C4-2B (cell line): ENCODE data around the gene PLXNA1.

ENCODE experiments used
- H3K27ac ChIP-seq: fragments of 450-650 bp; 2 replicates; pipeline ENCODE4 v1.5.1; 2017
- ZFX ChIP-seq: fragments of 450-650 bp; IDR thresholded peaks from 2 replicates; pipeline ENCODE4 v1.6.1; 2017
- TF ChIP-seq, protein P1 (sequence below): fragments of 450-650 bp; conservative IDR thresholded peaks from 2 replicates; pipeline ENCODE4 v1.5.1; 2017; ENCODE audit warnings: mild to moderate bottlenecking

The PLXNA1 gene

DNA sequence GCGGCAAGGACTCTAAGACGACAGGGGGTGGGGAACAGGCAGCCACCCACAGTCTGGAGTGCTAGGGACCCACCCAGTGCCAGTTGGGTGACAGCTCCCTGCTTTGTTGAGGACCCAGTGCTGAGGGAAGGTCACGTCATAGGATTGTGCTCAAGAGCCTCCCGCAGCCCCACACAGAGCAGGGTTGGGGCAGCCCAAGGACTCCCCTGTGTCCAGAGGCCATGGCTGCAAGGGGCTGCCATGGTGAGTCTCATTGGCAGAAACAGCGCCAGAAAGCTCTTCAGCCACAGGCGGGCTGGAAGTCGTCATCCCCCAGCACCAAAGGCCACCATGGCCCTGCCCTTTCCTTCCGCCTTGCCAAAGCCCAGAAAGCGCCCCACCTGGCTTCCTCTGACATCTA, 37.0 kb upstream of the PLXNA1 start:
- no peak overlapping the region for H3K27ac ChIP-seq
- TF ChIP-seq, protein P1, sequence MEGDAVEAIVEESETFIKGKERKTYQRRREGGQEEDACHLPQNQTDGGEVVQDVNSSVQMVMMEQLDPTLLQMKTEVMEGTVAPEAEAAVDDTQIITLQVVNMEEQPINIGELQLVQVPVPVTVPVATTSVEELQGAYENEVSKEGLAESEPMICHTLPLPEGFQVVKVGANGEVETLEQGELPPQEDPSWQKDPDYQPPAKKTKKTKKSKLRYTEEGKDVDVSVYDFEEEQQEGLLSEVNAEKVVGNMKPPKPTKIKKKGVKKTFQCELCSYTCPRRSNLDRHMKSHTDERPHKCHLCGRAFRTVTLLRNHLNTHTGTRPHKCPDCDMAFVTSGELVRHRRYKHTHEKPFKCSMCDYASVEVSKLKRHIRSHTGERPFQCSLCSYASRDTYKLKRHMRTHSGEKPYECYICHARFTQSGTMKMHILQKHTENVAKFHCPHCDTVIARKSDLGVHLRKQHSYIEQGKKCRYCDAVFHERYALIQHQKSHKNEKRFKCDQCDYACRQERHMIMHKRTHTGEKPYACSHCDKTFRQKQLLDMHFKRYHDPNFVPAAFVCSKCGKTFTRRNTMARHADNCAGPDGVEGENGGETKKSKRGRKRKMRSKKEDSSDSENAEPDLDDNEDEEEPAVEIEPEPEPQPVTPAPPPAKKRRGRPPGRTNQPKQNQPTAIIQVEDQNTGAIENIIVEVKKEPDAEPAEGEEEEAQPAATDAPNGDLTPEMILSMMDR, result no peak
- no peak for TF ChIP-seq ZFX

DNA sequence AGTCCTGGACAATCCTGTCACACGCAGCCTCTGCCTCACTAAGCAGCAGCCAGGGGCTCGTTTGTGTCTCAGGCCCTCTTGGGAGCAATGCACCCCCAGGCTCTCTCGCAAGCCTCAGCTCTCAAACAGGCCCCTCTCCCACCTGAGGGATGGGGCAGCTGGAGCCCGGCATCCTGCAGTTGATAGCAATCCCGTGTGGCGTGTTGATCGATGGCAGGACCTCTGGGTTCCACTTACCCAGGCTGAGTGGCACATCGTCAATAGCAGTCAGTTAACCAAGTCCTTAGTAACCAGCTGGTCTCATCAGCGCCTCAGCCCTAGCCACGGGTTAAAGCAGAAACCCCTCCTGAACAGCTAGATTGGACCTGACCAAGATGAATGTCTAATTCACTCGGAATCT, 36.5 kb upstream of the PLXNA1 start:
- no peak overlapping the region for H3K27ac ChIP-seq
- TF ChIP-seq, protein P1, result no peak
- TF ChIP-seq ZFX, result no peak

DNA sequence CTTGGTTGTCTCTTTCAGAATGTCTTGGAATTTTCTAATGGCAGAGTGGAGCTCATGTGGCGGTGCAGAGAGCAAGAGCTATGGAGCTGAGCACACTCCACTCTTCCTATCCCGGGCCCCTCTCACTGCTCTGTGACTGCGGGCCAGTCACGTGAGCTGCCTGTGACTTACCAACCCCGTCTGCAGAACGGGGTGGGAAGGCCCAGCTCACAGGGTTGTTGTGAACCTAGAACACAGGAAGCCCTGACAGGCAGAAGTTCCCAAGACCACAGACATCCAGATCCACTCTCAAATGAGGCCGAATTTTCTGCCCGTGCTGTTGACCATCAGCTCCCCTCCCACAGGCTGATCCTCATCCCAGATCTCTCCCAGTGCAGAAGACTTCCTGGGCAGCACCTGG, 35.5 kb upstream of the PLXNA1 start:
- H3K27ac ChIP-seq, result no peak overlapping the region
- no peak for TF ChIP-seq ZFX
- TF ChIP-seq, protein P1, result no peak

DNA sequence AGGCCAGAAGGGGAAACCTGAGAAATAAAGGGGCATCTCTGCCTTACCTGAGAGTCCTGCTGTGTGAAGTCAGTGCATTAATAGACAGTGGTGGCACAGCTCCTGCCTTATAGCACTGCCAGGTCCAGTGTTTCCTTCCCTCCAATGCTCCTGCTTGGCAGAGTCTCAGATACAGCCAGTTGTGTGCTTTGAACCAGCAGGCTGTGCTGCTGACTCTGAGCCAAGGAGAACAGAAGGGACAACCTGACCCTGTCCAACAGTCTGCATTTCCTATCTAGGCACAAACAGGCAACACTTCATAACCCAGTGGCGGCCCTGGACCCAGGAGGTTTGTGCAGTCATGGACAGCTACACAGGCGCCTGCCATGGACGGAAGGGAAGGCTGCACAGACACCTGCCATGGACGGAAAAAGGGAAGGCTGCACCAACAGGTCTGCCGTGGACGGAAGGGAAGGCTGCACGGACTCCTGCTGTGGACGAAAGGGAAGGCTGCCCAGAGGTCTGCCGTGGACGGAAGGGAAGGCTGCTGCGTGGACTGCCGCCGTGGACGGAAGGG, 33.9 kb upstream of the PLXNA1 start:
- TF ChIP-seq, protein P1, result no peak
- no peak for TF ChIP-seq ZFX
- H3K27ac ChIP-seq, result no peak overlapping the region

DNA sequence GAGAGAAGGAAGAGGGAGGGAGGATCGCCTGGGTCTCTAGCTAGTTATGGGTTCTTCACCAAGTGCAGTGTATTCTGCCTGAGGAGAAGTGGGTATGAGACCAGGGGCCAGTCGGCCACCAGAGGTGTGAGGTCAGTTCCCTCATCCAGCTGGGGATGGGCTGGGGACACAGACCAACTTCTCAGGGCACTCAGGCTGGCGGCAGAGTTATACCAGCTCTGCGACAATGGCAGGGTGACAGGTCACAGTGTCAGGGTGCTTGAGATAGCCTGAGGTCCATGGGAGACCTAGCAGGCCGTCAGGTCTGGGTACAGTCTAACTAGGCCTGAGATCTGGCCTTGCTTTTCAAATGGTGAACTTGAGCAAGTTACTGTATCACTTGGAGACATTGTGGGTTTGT, 31.4 kb upstream of the PLXNA1 start:
- TF ChIP-seq, protein P1, result no peak
- no peak for TF ChIP-seq ZFX
- no peak overlapping the region for H3K27ac ChIP-seq

DNA sequence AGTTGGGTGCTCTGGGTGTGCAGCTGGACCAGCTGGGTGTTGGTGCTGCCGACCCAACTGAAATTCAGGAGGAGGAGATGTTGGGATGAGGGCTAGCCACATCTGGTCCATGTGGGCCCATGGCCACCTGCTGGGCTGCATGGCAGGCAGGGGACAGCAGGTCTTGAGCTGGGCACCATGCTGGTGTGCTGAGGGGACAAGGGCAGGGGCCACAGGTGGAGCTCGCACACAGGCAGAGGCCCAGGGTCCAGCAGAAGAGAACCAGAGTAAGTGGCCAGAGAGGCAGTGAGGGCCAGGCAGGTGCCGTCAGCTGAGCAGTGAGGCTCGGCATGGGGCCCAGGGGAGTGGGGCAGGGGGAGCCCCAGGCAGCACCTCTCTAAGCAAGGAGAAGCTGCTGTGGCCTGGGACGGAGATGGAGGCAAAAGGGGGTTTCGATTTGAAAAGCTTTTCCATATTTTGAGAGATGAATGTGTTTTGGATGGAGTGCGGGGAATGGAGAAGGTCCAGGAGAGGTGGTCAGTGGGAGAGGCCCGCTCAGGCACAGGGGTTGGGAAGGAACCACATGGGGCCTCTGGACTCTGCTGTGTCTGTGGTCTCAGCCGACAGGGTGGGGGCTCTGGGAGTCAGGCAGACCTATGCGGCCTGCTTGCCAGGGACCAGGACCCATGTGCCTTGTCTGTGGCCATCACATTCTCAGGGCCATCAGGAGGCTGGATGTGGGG, 30.5 kb upstream of the PLXNA1 start:
- H3K27ac ChIP-seq, result no peak overlapping the region
- TF ChIP-seq, protein P1, result no peak
- TF ChIP-seq ZFX, result no peak

DNA sequence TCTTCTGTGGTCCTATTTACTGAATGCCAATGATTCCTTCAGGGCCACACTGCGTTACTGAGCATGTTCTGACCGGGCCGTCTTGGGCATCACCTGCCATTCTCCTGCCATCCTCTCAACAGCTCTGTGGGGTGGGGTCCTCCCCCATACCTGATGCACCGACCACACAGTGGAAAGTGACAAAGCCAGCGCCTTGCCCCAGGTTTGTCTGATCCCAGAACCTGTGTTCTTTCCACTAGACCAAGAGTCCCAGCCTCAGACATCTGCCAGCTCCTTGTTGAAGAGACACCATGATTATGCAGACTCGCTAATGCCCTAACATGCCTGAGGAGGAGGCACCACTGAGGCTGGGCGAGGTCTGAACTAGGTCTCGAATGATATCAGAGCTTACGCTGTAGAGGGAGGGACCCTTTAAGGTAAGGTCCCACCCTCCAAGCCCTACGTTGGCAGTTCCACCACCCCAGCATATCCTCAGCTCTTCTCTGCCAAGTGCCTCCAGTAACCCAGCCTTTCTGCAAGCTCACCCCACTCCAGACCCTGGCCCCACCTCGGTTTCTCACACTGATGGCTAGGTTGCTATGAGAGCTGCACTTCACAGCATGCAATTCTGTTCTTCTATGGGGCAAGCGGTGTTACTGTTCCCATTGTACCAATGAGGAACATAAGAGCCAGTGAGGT, 29.8 kb upstream of the PLXNA1 start:
- no peak overlapping the region for H3K27ac ChIP-seq
- TF ChIP-seq, protein P1, result no peak
- no peak for TF ChIP-seq ZFX
